WTC11 (cell line): ENCODE results near the gene MRPL34. TPM values are rescaled to one million over a fixed set of nuclear protein-coding genes. Genes with fewer than 3 reads are reported as not detected.

ENCODE experiments used
- ATAC-seq: fragments of 200-7000 bp; cut with Tn5 transposase; 2 replicates; pipeline ENCODE4 v1.10.0; 2021; ENCODE audit warnings: mild to moderate bottlenecking, moderate library complexity
- CTCF ChIA-PET: fragments of 300-600 bp; sonication (Branson Sonifier 250); formaldehyde crosslinking; loops from one replicate; lab custom pipeline; 2021; ENCODE audit warnings: antibody characterized with exemption; lab: Charles Lee
- POLR2A ChIA-PET: fragments of 350-600 bp; sonication (Branson Sonifier 250); formaldehyde crosslinking; loops from one replicate; lab custom pipeline; 2021; ENCODE audit warnings: antibody characterized with exemption; lab: Charles Lee
- DNase-seq: peaks from one replicate; pipeline ENCODE4 v3.0.0; 2021; ENCODE audit warnings: low spot score
- H3K27ac Mint-ChIP-seq: 2 replicates; pipeline ENCODE4 v1.8.0; 2021; ENCODE audit warnings: mixed read lengths
- H3K27me3 Mint-ChIP-seq: 2 replicates; pipeline ENCODE4 v1.8.0; 2021; ENCODE audit warnings: low read depth, mild to moderate bottlenecking, moderate library complexity, mixed read lengths
- H3K36me3 Mint-ChIP-seq: 2 replicates; pipeline ENCODE4 v1.8.0; 2021; ENCODE audit warnings: mixed read lengths
- H3K4me1 Mint-ChIP-seq: 2 replicates; pipeline ENCODE4 v1.8.0; 2022; ENCODE audit warnings: mixed read lengths
- H3K4me3 Mint-ChIP-seq: 2 replicates; pipeline ENCODE4 v1.8.0; 2021; ENCODE audit warnings: mild to moderate bottlenecking, moderate library complexity, mixed read lengths
- H3K9me3 Mint-ChIP-seq: 2 replicates; pipeline ENCODE4 v1.8.0; 2021; ENCODE audit warnings: mixed read lengths
- CREM ChIP-seq: sonication (generic); formaldehyde crosslinking; IDR thresholded peaks from 2 replicates; pipeline ENCODE4 v1.8.1; 2022; ENCODE audit warnings: mild to moderate bottlenecking, missing genetic modification reagents, moderate library complexity
- EMX1 ChIP-seq: fragments of 250-450 bp; sonication (Bioruptor Pico); IDR thresholded peaks from 2 replicates; pipeline ENCODE4 v1.8.0; 2021; ENCODE audit warnings: mild to moderate bottlenecking
- FOXJ3 ChIP-seq: sonication (generic); formaldehyde crosslinking; IDR thresholded peaks from 2 replicates; pipeline ENCODE4 v1.9.0; 2021; ENCODE audit warnings: missing genetic modification reagents, mild to moderate bottlenecking, borderline replicate concordance
- FOXP4 ChIP-seq: sonication (generic); formaldehyde crosslinking; IDR thresholded peaks from 2 replicates; pipeline ENCODE4 v1.8.0; 2022; ENCODE audit warnings: mild to moderate bottlenecking, missing genetic modification reagents
- GABPB1 ChIP-seq: sonication (generic); formaldehyde crosslinking; IDR thresholded peaks from 2 replicates; pipeline ENCODE4 v1.8.1; 2023; ENCODE audit warnings: mild to moderate bottlenecking, missing genetic modification reagents
- HMGA2 ChIP-seq: fragments of 250-450 bp; sonication (Bioruptor Pico); IDR thresholded peaks from 2 replicates; pipeline ENCODE4 v1.4.0; 2021; ENCODE audit warnings: mild to moderate bottlenecking, moderate library complexity
- MLX ChIP-seq: sonication (generic); formaldehyde crosslinking; IDR thresholded peaks from 2 replicates; pipeline ENCODE4 v1.8.1; 2023; ENCODE audit warnings: mild to moderate bottlenecking, missing genetic modification reagents, moderate library complexity
- RELA ChIP-seq: sonication (generic); formaldehyde crosslinking; IDR thresholded peaks from 2 replicates; pipeline ENCODE4 v1.8.1; 2022; ENCODE audit warnings: missing genetic modification reagents, mild to moderate bottlenecking, borderline replicate concordance
- SP1 ChIP-seq: sonication (generic); formaldehyde crosslinking; conservative IDR thresholded peaks from 2 replicates; pipeline ENCODE4 v1.8.1; 2022; ENCODE audit warnings: missing genetic modification reagents
- ZBTB21 ChIP-seq: sonication (generic); formaldehyde crosslinking; IDR thresholded peaks from 2 replicates; pipeline ENCODE4 v1.8.1; 2023; ENCODE audit warnings: mild to moderate bottlenecking, missing genetic modification reagents, borderline replicate concordance
- ZNF121 ChIP-seq: sonication (generic); formaldehyde crosslinking; IDR thresholded peaks from 2 replicates; pipeline ENCODE4 v1.8.0; 2023; ENCODE audit warnings: missing genetic modification reagents
- ZNF396 ChIP-seq: fragments of 250-450 bp; sonication (Bioruptor Pico); IDR thresholded peaks from 2 replicates; pipeline ENCODE4 v1.8.0; 2021; ENCODE audit warnings: mild to moderate bottlenecking, moderate library complexity, borderline replicate concordance
- ZNF416 ChIP-seq: fragments of 250-450 bp; sonication (Bioruptor Pico); IDR thresholded peaks from 2 replicates; pipeline ENCODE4 v1.9.0; 2021; ENCODE audit warnings: mild to moderate bottlenecking, inconsistent platforms
- ZNF423 ChIP-seq: fragments of 250-450 bp; sonication (Bioruptor Pico); IDR thresholded peaks from 2 replicates; pipeline ENCODE4 v2.1.2; 2022; ENCODE audit warnings: mild to moderate bottlenecking, moderate library complexity
- total RNA-seq: library from RNA; stranded (reverse); gene quantifications from 3 replicates; pipeline ENCODE4 v1.2.3, GENCODE V29; 2021
- TF ChIP-seq, protein P1 (sequence below): sonication (generic); formaldehyde crosslinking; IDR thresholded peaks from 2 replicates; pipeline ENCODE4 v1.8.0; 2022; ENCODE audit warnings: mild to moderate bottlenecking, missing genetic modification reagents
- TF ChIP-seq, protein P2 (sequence below): sonication (generic); formaldehyde crosslinking; IDR thresholded peaks from 2 replicates; pipeline ENCODE4 v1.8.0; 2022; ENCODE audit warnings: mild to moderate bottlenecking, missing genetic modification reagents
- TF ChIP-seq, protein P3 (sequence below): sonication (generic); formaldehyde crosslinking; IDR thresholded peaks from 2 replicates; pipeline ENCODE4 v1.8.1; 2022; ENCODE audit warnings: mild to moderate bottlenecking, moderate library complexity, missing genetic modification reagents
- TF ChIP-seq, protein P4 (sequence below): fragments of 250-450 bp; sonication (Bioruptor Pico); IDR thresholded peaks from 2 replicates; pipeline ENCODE4 v1.8.0; 2021; ENCODE audit warnings: mild to moderate bottlenecking

Gene MRPL34
- total RNA-seq, 1 experiment from 2014 or later = 130 TPM

DNA sequence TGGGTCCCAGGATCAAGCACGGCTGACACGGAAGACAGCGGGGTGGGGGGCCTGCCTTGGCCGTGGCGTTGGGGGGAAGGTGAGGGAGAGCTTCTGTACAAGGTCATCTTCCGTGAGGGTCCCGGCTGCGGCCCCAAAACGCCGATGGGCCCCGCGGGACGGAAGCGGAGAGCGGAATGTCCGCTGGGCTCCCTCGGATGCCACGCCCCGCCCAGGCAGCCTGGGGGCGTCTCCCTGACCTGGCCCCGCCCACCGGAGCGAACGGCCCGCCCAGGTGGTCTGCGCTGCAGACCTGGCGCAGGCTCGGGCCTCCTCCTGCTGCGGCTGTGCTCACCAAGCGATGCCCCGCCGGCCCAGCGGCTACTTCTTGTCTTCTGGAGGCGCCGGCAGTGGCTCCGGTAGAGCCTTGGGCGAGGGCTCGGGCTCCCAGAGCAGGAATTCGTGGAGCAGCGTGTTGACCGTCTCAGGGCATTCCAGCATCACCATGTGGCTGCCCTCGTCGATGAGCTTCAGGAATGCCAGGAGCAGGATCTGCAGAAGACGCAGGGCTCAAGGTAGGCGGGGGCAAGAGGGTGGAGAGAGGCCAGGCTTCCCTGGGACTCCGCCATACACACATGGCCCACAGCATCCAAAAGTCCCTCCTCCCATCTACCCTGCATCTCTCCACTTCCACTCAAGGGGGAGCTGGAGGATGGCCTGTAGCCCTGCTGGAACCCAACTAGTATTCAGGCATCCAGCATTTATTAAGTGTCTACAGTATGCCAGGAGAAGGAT, 13.2 kb upstream of the MRPL34 start (continued):
- TF ChIP-seq, protein P1, sequence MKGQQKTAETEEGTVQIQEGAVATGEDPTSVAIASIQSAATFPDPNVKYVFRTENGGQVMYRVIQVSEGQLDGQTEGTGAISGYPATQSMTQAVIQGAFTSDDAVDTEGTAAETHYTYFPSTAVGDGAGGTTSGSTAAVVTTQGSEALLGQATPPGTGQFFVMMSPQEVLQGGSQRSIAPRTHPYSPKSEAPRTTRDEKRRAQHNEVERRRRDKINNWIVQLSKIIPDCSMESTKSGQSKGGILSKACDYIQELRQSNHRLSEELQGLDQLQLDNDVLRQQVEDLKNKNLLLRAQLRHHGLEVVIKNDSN (CRISPR knock-in tag) = peak; percentile 48; the same call in 1 of the 2 replicates
- no peak; the same call in 1 of the 2 replicates for TF ChIP-seq FOXP4 (CRISPR knock-in tag)
- TF ChIP-seq, protein P2, sequence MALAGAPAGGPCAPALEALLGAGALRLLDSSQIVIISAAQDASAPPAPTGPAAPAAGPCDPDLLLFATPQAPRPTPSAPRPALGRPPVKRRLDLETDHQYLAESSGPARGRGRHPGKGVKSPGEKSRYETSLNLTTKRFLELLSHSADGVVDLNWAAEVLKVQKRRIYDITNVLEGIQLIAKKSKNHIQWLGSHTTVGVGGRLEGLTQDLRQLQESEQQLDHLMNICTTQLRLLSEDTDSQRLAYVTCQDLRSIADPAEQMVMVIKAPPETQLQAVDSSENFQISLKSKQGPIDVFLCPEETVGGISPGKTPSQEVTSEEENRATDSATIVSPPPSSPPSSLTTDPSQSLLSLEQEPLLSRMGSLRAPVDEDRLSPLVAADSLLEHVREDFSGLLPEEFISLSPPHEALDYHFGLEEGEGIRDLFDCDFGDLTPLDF = 0 out of 2 replicates have a peak, but pooled peaks have one; percentile 78
- TF ChIP-seq, protein P3, sequence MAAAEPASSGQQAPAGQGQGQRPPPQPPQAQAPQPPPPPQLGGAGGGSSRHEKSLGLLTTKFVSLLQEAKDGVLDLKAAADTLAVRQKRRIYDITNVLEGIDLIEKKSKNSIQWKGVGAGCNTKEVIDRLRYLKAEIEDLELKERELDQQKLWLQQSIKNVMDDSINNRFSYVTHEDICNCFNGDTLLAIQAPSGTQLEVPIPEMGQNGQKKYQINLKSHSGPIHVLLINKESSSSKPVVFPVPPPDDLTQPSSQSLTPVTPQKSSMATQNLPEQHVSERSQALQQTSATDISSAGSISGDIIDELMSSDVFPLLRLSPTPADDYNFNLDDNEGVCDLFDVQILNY (CRISPR knock-in tag) = peak; percentile 69; the same call in 1 of the 2 replicates
- peak; percentile 63; the same call in 1 of the 2 replicates for TF ChIP-seq CREM (CRISPR knock-in tag)
- TF ChIP-seq RELA (CRISPR knock-in tag) = 0 out of 2 replicates have a peak, but pooled peaks have one; percentile 40
- TF ChIP-seq ZNF121 (CRISPR knock-in tag) = peak; percentile 92
- TF ChIP-seq HMGA2 (CRISPR knock-in tag) = no peak
- TF ChIP-seq, all 79 proteins: peak for 13

DNA sequence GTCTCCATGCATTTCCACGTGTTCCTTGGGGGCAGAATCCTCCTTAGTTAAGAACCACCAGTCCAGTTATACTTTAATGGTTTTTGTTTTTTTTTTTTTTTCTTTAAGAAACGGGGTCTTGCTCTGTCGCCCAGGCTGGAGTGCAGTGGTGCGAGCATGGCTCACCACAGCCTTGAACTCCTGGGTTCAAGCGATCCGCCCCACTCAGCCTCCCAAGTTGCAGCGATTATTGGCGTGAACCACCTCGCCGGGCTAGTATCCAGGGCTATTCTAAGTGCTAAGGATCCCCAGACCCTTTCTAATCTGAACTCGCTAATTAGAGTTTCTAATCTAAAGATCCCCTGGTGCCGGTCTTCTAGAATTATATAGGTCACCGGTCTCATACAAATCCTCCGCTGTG, 12.1 kb upstream of the MRPL34 start:
- DNase-seq (no peak), ATAC-seq (no peak)
- TF ChIP-seq ZNF121 (CRISPR knock-in tag) (peak; percentile 70), FOXJ3 (CRISPR knock-in tag) (no peak)
- ChIA-PET CTCF (interaction anchor here (0.7 to 3.3 kb wide), 15 partner anchors 9 to 110 kb away, joined by 3 to 60 read pairs (median 6); partner anchors contain the start of genes ANKLE1, ANO8, CCDC194 and DDA1), POLR2A (interaction anchor here (0.7 to 2.8 kb wide), 10 partner anchors 9 to 170 kb away, joined by 3 to 17 read pairs (median 5); partner anchors contain the start of genes DDA1, MRPL34 and USE1)
- peak overlapping the region; percentile 68; the same call in 1 of the 2 replicates for H3K27ac Mint-ChIP-seq
- H3K27me3 Mint-ChIP-seq = no peaks in the 10 kb centered on the region; the same call in 1 of the 2 replicates
- H3K9me3 Mint-ChIP-seq = peaks cover 5% of the 10 kb centered on the region
- H3K4me3 Mint-ChIP-seq = peak overlapping the region; percentile 59
- peaks cover 23% of the 10 kb centered on the region for H3K36me3 Mint-ChIP-seq
- peaks cover 10% of the 10 kb centered on the region for H3K4me1 Mint-ChIP-seq

GRCh38 chr19:17294051-17294891, 11.4 kb upstream of the MRPL34 start:
- Mint-ChIP-seq H3K4me1 (peaks cover 10% of the 10 kb centered on the region), H3K36me3 (peaks cover 27% of the 10 kb centered on the region)
- POLR2A ChIA-PET = interaction anchor here (0.5 to 1.8 kb wide), 3 partner anchors 11 to 18 kb away, joined by 3 to 10 read pairs (median 7); partner anchors contain the start of gene DDA1
- DNase-seq = peak; percentile 91
- TF ChIP-seq SP1 (peak; percentile 86), ZNF396 (no peak), ZNF416 (no peak), ZNF423 (CRISPR knock-in tag) (no peak), GABPB1 (CRISPR knock-in tag) (no peak), FOXP4 (CRISPR knock-in tag) (0 out of 2 replicates have a peak, but pooled peaks have one; percentile 44), ZBTB21 (no peak), EMX1 (CRISPR knock-in tag) (no peak), MLX (CRISPR knock-in tag) (no peak)
- TF ChIP-seq, protein P4, sequence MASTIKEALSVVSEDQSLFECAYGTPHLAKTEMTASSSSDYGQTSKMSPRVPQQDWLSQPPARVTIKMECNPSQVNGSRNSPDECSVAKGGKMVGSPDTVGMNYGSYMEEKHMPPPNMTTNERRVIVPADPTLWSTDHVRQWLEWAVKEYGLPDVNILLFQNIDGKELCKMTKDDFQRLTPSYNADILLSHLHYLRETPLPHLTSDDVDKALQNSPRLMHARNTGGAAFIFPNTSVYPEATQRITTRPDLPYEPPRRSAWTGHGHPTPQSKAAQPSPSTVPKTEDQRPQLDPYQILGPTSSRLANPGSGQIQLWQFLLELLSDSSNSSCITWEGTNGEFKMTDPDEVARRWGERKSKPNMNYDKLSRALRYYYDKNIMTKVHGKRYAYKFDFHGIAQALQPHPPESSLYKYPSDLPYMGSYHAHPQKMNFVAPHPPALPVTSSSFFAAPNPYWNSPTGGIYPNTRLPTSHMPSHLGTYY = no peak
- TF ChIP-seq, all 79 proteins: peak for 2
- Mint-ChIP-seq H3K27ac (peak overlapping the region; percentile 68; the same call in 1 of the 2 replicates), H3K27me3 (no peaks in the 10 kb centered on the region; the same call in 1 of the 2 replicates), H3K9me3 (peaks cover 5% of the 10 kb centered on the region), H3K4me3 (peak overlapping the region; percentile 59)
- CTCF ChIA-PET = interaction anchor here (0.5 to 3.3 kb wide), 10 partner anchors 8 to 510 kb away, joined by 3 to 60 read pairs (median 4); partner anchors contain the start of genes CCDC194, DDA1 and MRPL34
- ATAC-seq = peak; percentile 4; the same call in 1 of the 2 replicates
